Measurements from ENCODE around the gene TUBGCP6.
A peak's percentile ranks its signal among the peaks of the same experiment; 100 is the strongest.

The TUBGCP6 gene

DNA sequence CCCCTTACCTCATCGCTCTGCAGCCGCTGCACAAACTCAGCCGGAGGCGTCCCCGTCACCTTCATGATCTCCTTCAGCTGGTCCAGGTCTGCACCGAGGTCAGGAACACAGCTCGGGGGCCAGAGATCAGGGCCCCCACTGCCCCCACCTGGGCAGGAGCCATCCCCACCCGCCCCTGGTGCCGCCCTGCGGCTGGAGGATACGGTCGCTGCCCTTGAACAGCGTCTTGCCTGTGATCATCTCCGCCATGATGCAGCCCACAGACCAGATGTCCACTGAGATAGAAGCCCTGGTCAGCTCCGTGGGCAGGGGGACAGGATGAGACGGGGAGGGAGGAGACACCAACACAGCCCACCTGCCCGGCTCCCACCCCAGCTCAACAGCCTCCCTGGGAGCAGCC, 10.8 kb upstream of the TUBGCP6 start:
- WGBS, 2 experiments (ENCODE audit: insufficient coverage in 2 of 2), result 96 to 97% methylated on average over 7 to 14 of the region's 17 CpGs
- H3K9me3 ChIP-seq (ENCODE audit: control insufficient read depth, low read length), result no peaks in the 10 kb centered on the region
- H3K36me3 ChIP-seq (ENCODE audit: control insufficient read depth, insufficient read depth, low read length), result peaks cover 29% of the 10 kb centered on the region
- no peak overlapping the region for H3K4me3 ChIP-seq (ENCODE audit: extremely low read depth, insufficient read depth, low read length, poor library complexity, severe bottlenecking)
- peaks cover 3% of the 10 kb centered on the region for H3K4me1 ChIP-seq (ENCODE audit: control insufficient read depth, insufficient read depth, low read length, poor library complexity, severe bottlenecking)
- no peak overlapping the region for H3K27ac ChIP-seq (ENCODE audit: low read depth, low read length, severe bottlenecking)

DNA sequence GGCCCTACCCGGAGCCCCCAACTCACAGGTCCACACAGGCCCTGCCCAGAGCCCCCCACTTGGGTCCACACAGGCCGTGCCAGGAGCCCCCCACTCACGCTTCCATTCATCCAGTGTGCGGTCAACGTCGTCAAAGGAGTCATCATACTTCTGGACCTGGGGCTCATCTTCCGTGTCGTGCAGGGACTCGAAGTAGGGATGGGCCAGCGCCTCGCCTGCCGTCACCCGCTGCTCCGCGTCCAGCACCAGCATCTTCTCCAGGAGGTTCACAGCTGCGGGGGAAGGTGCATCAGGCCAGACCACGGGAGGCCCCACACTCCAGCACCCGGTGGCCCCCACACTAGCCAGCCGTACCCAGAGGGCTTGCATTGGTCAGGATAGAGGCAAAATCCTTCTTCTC, 10.3 kb upstream of the TUBGCP6 start:
- peaks cover 3% of the 10 kb centered on the region for H3K4me1 ChIP-seq (ENCODE audit: control insufficient read depth, insufficient read depth, low read length, poor library complexity, severe bottlenecking)
- H3K27ac ChIP-seq (ENCODE audit: low read depth, low read length, severe bottlenecking), result no peak overlapping the region
- no peaks in the 10 kb centered on the region for H3K9me3 ChIP-seq (ENCODE audit: control insufficient read depth, low read length)
- H3K36me3 ChIP-seq (ENCODE audit: control insufficient read depth, insufficient read depth, low read length), result peaks cover 29% of the 10 kb centered on the region
- H3K4me3 ChIP-seq (ENCODE audit: extremely low read depth, insufficient read depth, low read length, poor library complexity, severe bottlenecking), result no peak overlapping the region
- WGBS, 2 experiments (ENCODE audit: insufficient coverage in 2 of 2), result 89 to 93% methylated on average over 16 to 19 of the region's 19 CpGs

DNA sequence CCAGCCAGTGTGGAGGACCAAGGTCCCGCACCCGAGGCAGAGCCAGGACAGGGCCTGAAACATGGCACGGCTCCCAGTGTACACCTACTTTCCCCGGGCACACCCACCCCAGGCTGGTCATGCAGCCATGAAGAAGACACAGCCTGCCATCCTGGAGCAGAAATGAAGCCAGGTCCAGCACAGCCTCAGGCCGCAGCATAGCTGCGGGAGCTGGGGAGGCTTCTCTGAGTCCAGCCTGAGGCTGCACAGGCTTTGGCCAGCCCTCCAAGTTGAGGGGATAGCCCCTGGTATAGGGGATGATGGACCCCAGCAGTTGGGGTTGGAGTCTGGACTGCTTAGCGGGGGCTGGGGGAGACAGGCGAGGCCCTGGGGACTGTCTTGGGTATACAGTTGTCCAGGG, 9.1 kb upstream of the TUBGCP6 start:
- Histone ChIP-seq H3K4me1 (ENCODE audit: control insufficient read depth, insufficient read depth, low read length, poor library complexity, severe bottlenecking) (peaks cover 7% of the 10 kb centered on the region), H3K9me3 (ENCODE audit: control insufficient read depth, low read length) (no peaks in the 10 kb centered on the region), H3K36me3 (ENCODE audit: control insufficient read depth, insufficient read depth, low read length) (peaks cover 29% of the 10 kb centered on the region), H3K4me3 (ENCODE audit: extremely low read depth, insufficient read depth, low read length, poor library complexity, severe bottlenecking) (no peak overlapping the region), H3K27ac (ENCODE audit: low read depth, low read length, severe bottlenecking) (no peak overlapping the region)
- WGBS, 2 experiments (ENCODE audit: insufficient coverage in 2 of 2), result 85 to 91% methylated on average over 8 of the region's 8 CpGs

DNA sequence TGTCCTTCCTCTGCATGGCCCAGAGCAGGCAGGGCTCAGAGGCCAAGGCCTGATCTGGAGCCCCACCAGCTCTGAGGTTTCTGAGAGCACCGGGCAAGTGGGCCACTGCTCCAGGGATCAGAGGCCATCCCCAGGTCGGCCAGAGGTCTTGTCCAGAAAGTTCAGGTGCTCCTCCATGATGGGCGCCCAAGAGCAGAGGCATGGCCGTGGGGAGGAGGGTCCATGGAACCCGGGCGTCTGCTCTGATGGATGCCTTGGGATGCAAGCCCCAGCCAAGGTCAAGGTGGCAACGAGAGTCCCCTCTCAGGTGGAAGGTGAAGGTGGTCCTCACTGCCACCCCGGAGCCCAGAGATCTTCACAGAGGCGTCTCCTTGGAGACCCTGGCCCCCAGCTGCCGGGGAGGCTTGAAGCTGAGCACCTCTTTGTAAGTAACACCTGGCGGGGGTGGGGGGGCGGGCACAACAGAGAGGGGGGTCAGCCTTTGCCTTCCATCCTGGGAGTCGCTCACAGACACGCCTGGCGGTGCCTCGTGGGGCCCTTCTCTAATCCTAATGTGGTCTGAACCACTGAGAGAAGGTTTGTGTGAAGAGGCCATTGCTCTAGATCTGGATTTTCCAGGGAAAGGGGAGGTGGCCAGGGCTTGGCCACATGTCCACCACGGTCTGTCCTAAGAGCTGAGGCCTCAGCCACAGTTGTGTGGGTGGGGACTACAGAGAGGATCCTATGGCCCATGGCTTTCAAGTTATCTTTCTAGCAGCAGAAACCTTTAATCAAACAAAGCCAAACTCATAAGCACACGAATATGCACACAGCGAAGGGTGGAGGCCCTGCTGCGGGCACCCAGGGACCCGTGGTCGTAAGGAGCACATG, 8.5 kb upstream of the TUBGCP6 start:
- 94 to 95% methylated on average over 17 to 21 of the region's 22 CpGs for WGBS, 2 experiments (ENCODE audit: insufficient coverage in 2 of 2)
- H3K4me3 ChIP-seq (ENCODE audit: extremely low read depth, insufficient read depth, low read length, poor library complexity, severe bottlenecking), result no peak overlapping the region
- H3K9me3 ChIP-seq (ENCODE audit: control insufficient read depth, low read length), result no peaks in the 10 kb centered on the region
- H3K4me1 ChIP-seq (ENCODE audit: control insufficient read depth, insufficient read depth, low read length, poor library complexity, severe bottlenecking), result peaks cover 7% of the 10 kb centered on the region
- peaks cover 29% of the 10 kb centered on the region for H3K36me3 ChIP-seq (ENCODE audit: control insufficient read depth, insufficient read depth, low read length)
- no peak overlapping the region for H3K27ac ChIP-seq (ENCODE audit: low read depth, low read length, severe bottlenecking)

DNA sequence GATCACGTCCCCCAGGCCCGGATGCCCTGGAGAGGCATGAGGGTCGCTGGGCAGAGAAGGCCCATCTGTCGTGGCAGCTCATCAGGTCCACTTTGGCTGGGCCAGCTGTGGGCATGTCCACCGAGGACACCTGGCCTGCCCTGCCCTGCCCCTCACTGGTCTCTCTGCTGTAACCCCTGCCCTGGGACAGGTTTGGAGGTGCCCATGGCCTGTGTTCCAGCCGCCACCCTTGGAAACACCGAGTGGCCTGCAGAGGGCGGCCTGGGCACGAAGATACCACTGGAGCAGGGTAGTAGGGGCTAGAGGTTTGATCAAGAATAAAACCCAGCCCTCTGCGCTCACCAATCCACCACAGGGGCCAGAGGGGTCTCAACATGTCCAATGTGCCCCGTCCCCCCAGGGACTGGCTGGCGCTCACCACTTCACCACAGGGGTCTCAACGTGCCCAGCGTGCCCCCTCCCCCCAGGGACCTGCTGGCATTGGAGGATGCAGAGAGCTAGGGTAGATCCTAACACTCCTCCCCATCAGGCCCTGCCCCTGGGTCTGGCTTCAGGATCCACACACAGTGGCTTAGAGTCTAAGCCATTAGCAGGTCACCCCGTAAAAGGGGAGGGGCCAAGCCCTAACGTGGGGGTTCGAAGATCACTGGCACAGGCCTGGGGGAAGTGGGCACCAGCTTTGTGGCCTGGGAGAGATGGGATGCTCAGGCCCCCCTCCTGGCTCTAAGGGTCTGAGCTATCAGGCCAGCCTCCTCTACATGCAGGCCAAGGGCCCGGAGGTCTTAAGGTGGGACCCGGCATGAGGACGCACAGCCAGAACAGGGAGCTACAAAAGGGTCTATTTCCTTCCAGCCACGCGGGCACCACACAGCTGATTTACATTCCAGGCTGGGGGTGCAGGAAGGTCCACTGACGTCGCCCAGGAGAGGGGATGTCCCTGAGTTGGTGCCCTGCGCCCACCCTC, 7.5 kb upstream of the TUBGCP6 start:
- 69 to 72% methylated on average over 19 to 21 of the region's 25 CpGs for WGBS, 2 experiments (ENCODE audit: insufficient coverage in 2 of 2)
- no peak overlapping the region for H3K4me3 ChIP-seq (ENCODE audit: extremely low read depth, insufficient read depth, low read length, poor library complexity, severe bottlenecking)
- peaks cover 7% of the 10 kb centered on the region for H3K4me1 ChIP-seq (ENCODE audit: control insufficient read depth, insufficient read depth, low read length, poor library complexity, severe bottlenecking)
- peaks cover 23% of the 10 kb centered on the region for H3K36me3 ChIP-seq (ENCODE audit: control insufficient read depth, insufficient read depth, low read length)
- no peaks in the 10 kb centered on the region for H3K9me3 ChIP-seq (ENCODE audit: control insufficient read depth, low read length)
- no peak overlapping the region for H3K27ac ChIP-seq (ENCODE audit: low read depth, low read length, severe bottlenecking)

DNA sequence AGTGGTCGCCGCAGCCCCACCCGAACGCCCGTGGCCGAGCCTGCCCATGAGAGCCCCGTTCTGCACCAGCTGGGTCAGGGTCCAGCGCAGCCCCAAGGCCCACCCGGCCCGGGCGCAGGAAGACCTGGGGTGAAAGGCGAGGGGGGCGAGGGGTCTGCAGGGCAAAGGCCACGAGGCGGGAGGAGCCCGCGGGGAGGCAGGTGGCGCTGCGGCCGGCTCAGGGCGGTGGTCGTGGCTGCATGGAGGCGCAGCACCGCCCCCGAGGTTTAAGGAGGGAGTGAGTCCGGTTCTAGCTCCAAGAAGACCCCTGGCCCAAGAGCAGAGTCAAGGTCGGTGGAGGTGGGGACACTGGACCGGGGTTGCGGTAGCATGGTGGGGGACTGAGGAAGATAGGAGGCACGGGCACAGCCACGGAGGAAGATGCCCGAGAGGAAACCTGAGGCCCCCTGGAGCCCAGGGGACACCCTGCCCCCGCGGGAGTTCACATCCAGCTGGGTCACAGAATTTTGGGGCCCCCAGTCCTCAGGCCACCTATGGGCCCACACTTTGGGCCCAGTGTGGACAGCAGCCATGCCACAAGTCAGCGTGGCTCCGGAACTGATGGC, 6.8 kb upstream of the TUBGCP6 start:
- Histone ChIP-seq H3K4me3 (ENCODE audit: extremely low read depth, insufficient read depth, low read length, poor library complexity, severe bottlenecking) (peak overlapping the region; percentile 72), H3K4me1 (ENCODE audit: control insufficient read depth, insufficient read depth, low read length, poor library complexity, severe bottlenecking) (peaks cover 7% of the 10 kb centered on the region), H3K27ac (ENCODE audit: low read depth, low read length, severe bottlenecking) (no peak overlapping the region), H3K9me3 (ENCODE audit: control insufficient read depth, low read length) (no peaks in the 10 kb centered on the region), H3K36me3 (ENCODE audit: control insufficient read depth, insufficient read depth, low read length) (peaks cover 24% of the 10 kb centered on the region)
- WGBS, 2 experiments (ENCODE audit: insufficient coverage in 2 of 2), result 15 to 23% methylated on average over 32 to 34 of the region's 36 CpGs

DNA sequence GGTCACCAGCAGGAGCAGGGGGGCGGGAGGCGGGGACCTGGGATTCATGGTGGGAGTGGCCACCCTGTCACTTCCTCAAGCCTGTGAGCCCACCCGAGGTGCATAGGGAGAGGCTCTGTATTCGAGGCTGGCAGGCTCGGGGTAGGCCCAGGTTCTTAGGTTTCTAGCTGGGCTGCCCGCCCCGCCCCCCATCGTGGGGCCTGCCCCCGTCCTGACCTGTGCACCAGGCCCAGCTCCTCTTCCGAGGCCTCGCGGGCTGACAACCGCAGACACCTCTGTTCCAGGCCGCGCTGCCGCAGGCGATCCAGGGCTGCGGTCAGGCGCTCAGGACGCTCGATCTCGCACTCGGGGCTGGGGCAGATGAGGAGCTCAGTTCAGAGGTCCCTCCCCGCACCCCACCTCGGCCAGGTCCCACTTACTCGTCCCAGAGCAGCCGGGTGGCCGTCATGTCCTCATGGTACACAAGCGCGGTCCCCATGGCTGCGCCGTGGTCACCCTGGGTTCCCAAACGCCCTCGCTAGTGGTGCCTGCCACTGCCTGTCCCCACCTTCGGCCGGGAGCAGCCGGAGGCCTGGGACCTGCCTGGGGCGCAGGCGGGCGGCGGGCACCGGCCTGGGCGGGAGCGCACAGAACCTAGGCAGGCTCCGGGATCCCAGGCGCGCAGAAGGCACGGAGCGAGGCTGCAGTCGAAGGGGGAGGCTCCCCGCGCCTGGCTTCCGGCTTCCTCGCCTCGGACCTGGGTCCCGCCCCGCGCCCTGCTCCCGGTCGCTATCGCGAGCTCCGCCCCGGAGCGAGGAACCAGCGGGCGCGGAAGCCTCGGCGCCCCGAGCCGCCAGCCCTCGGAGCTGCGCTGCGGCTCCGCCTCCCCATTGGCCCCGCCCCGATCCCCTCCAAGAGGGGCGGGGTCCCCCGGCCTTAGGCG, 6.0 kb upstream of the TUBGCP6 start, which contains the start of gene HDAC10:
TSS of gene HDAC10 (minus strand) at position 711 of the 922 bp plus-strand sequence. CDS start at position 478, 233 bp downstream.
- 2% methylated on average over 62 to 81 of the region's 81 CpGs for WGBS, 2 experiments (ENCODE audit: insufficient coverage in 2 of 2)
- peak within 1 kb of the TSS; percentile 72 for H3K4me3 ChIP-seq (ENCODE audit: extremely low read depth, insufficient read depth, low read length, poor library complexity, severe bottlenecking)
- H3K36me3 ChIP-seq (ENCODE audit: control insufficient read depth, insufficient read depth, low read length), result peaks cover 29% of the 10 kb centered on the region
- H3K4me1 ChIP-seq (ENCODE audit: control insufficient read depth, insufficient read depth, low read length, poor library complexity, severe bottlenecking), result peaks cover 7% of the 10 kb centered on the region
- H3K27ac ChIP-seq (ENCODE audit: low read depth, low read length, severe bottlenecking), result peak within 1 kb of the TSS; percentile 71
- H3K9me3 ChIP-seq (ENCODE audit: control insufficient read depth, low read length), result no peaks in the 10 kb centered on the region

DNA sequence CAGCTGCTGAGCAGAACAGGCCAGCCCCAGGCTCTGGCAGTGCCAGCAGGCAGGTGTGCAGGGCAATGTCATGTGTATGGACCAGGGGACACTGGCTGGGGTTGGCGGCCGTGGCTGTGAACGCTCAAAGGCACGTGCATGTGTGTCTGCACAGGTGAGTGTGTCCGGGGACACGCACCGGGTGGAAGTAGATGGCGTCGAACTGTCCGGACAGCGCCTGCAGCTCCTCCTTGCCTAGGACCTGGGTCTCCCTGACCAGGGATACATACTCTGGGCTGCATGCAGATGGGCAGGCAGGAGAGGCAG, 5.4 kb upstream of the TUBGCP6 start:
- H3K36me3 ChIP-seq (ENCODE audit: control insufficient read depth, insufficient read depth, low read length), result peaks cover 27% of the 10 kb centered on the region
- H3K4me1 ChIP-seq (ENCODE audit: control insufficient read depth, insufficient read depth, low read length, poor library complexity, severe bottlenecking), result peaks cover 7% of the 10 kb centered on the region
- peak overlapping the region; percentile 72 for H3K4me3 ChIP-seq (ENCODE audit: extremely low read depth, insufficient read depth, low read length, poor library complexity, severe bottlenecking)
- WGBS, 2 experiments (ENCODE audit: insufficient coverage in 2 of 2), result 93 to 96% methylated on average over 11 of the region's 11 CpGs
- no peaks in the 10 kb centered on the region for H3K9me3 ChIP-seq (ENCODE audit: control insufficient read depth, low read length)
- H3K27ac ChIP-seq (ENCODE audit: low read depth, low read length, severe bottlenecking), result no peak overlapping the region

DNA sequence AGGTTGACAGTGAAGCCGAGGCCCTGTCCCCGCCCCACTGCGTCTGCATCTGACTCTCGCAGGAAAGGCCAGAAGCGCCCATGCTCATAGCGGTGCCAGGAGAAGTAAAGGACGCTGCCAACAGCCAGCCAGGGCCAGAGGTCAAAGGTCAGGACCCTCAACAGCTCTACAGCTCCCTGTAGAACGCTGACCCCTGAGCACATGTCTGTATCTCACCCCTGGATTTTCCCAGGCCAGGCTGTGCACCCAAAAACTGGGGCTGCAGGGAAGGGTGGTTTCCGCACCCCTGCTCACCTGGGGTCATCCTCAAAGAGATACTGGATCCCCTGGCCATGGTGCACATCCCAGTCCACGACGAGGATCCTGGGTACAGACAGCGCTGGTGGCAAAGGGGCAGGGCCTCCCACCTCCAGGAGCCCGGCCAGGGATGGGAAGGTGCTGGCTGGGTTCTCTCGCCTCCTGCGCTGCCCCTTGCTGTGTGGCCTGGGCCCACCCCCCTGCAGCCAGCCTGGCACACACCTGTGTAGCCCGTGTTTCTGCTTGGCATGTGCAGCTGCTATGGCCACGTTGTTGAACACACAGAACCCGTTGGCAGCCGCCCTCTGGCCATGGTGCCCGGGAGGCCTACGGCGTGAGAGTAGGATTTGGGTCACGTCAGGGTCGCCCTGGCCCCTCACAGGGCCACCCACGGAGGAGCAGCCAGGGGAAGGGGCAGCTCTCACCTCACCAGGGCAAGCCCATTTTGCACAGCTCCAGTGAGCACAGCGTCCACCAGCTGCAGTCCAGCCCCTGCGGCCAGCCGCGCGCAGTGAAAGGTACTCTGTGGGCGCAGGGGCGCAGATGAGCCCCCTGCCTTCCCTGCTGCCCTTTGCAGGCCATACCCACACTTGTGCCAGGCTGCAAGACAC, 4.8 kb upstream of the TUBGCP6 start:
- no peak overlapping the region for H3K27ac ChIP-seq (ENCODE audit: low read depth, low read length, severe bottlenecking)
- H3K9me3 ChIP-seq (ENCODE audit: control insufficient read depth, low read length), result no peaks in the 10 kb centered on the region
- peaks cover 7% of the 10 kb centered on the region for H3K4me1 ChIP-seq (ENCODE audit: control insufficient read depth, insufficient read depth, low read length, poor library complexity, severe bottlenecking)
- WGBS, 2 experiments (ENCODE audit: insufficient coverage in 2 of 2), result 96 to 98% methylated on average over 28 to 31 of the region's 32 CpGs
- H3K36me3 ChIP-seq (ENCODE audit: control insufficient read depth, insufficient read depth, low read length), result peaks cover 22% of the 10 kb centered on the region
- H3K4me3 ChIP-seq (ENCODE audit: extremely low read depth, insufficient read depth, low read length, poor library complexity, severe bottlenecking), result no peak overlapping the region

All from mesodermal cell (in vitro differentiated cells).